GM12891 (cell line): Measurements from ENCODE around the gene MPPED2.

ENCODE experiments used
- POLR2A ChIP-seq: IDR thresholded peaks from 2 replicates; pipeline ENCODE4 v1.6.1; 2011; ENCODE audit warnings: low read depth, low read length, control low read depth
- POLR2AphosphoS5 ChIP-seq: IDR thresholded peaks from 2 replicates; pipeline ENCODE4 v1.6.1; 2011; ENCODE audit warnings: low read depth, low read length, control low read depth
- SPI1 ChIP-seq: IDR thresholded peaks from 2 replicates; pipeline ENCODE4 v1.6.1; 2011; ENCODE audit warnings: low read depth, low read length, control low read depth
- TAF1 ChIP-seq: IDR thresholded peaks from 2 replicates; pipeline ENCODE4 v1.6.1; 2011; ENCODE audit warnings: low read depth, low read length, control low read depth

DNA sequence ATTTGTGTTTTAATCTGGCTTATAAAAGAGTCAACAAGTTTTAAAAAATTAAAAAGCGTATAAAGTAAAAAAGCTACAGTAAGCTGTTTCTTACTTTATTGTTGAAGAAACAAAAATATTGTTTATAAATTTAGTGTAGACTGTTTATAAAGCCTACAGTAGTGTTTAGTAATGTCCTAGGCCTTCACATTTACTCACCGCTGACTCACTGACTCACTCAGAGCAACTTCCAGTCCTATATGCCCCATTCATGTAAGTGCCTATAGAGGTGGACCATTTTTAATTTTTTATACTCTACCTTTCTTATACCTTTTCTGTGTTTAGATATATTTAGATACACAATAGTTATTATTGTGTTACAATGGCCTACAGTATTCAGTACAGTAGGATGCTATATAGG is 12.2 kb downstream of the MPPED2 start:
- no peak for TF ChIP-seq POLR2A
- no peak for TF ChIP-seq POLR2AphosphoS5
- no peak for TF ChIP-seq TAF1
- TF ChIP-seq SPI1 = no peak
